Panc1 (cell line): ENCODE data around the gene FGF3. TPM values are rescaled to one million over a fixed set of nuclear protein-coding genes. Genes with fewer than 3 reads are reported as not detected.

Experiments
- ATAC-seq: fragments of 200-7000 bp; cut with Tn5 transposase; 2 replicates; pipeline ENCODE4 v1.9.1; 2020; ENCODE audit warnings: mild to moderate bottlenecking, moderate library complexity
- BruUV-seq: library from RNA; stranded (reverse); fragments of 400-500 nt; replicated peaks from 2 replicates; lab custom pipeline; 2021; lab: Mats Ljungman, UMichigan
- CTCF ChIA-PET: fragments of 300-600 bp; sonication (Branson Sonifier 250); formaldehyde crosslinking; loops from one replicate; lab custom pipeline; 2022; ENCODE audit warnings: antibody characterized with exemption; lab: Charles Lee
- POLR2A ChIA-PET: fragments of 300-600 bp; sonication (Branson Sonifier 250); formaldehyde crosslinking; loops from one replicate; lab custom pipeline; 2022; ENCODE audit warnings: antibody characterized with exemption; lab: Charles Lee
- DNase-seq: peaks from one replicate; pipeline ENCODE4 v3.0.0-alpha.2; 2010; ENCODE audit warnings: low read depth, low spot score
- H3K27ac ChIP-seq: 2 replicates; pipeline ENCODE4 v1.5.1; 2011; ENCODE audit warnings: mild to moderate bottlenecking, low read length, inconsistent platforms
- H3K27me3 ChIP-seq: fragments of 200-500 bp; sonication (Bioruptor generic); 2 replicates; pipeline ENCODE4 v1.6.0; 2014; ENCODE audit warnings: low read length, inconsistent platforms; ENCODE audit not compliant: control insufficient read depth, insufficient read depth
- H3K36me3 ChIP-seq: fragments of 200-500 bp; sonication (Bioruptor generic); 2 replicates; pipeline ENCODE4 v1.5.1; 2014; ENCODE audit warnings: inconsistent platforms, mild to moderate bottlenecking, low read length, moderate library complexity; ENCODE audit not compliant: control insufficient read depth, insufficient read depth
- H3K4me1 ChIP-seq: 2 replicates; pipeline ENCODE4 v1.5.1; 2011; ENCODE audit warnings: inconsistent platforms, mild to moderate bottlenecking, low read length, moderate library complexity; ENCODE audit not compliant: control insufficient read depth, insufficient read depth
- H3K4me3 ChIP-seq, 2 experiments: 2 replicates each; pipeline ENCODE4 v1.5.1; 2011 to 2012; ENCODE audit warnings: low read depth in 2 of 2, low read length in 2 of 2, mild to moderate bottlenecking in 2 of 2, inconsistent platforms in 1 of 2, moderate library complexity in 1 of 2
- H3K9me3 ChIP-seq: fragments of 200-500 bp; sonication (Bioruptor generic); 2 replicates; pipeline ENCODE4 v1.5.1; 2014; ENCODE audit warnings: low read depth, mild to moderate bottlenecking, inconsistent platforms, low read length, moderate library complexity; ENCODE audit not compliant: control insufficient read depth, insufficient read depth
- CTCF ChIP-seq: fragments of 450-650 bp; IDR thresholded peaks from 2 replicates; pipeline ENCODE4 v1.5.1; 2017; ENCODE audit warnings: mild to moderate bottlenecking
- POLR2AphosphoS5 ChIP-seq: IDR thresholded peaks from 2 replicates; pipeline ENCODE4 v1.6.1; 2012; ENCODE audit warnings: mild to moderate bottlenecking, low read depth, low read length, moderate library complexity
- SIN3A ChIP-seq: IDR thresholded peaks from 2 replicates; pipeline ENCODE4 v1.6.1; 2012; ENCODE audit warnings: low read depth, mild to moderate bottlenecking, low read length, moderate library complexity, borderline replicate concordance; ENCODE audit not compliant: insufficient read depth
- TCF7L2 ChIP-seq: IDR thresholded peaks from 2 replicates; pipeline ENCODE4 v1.6.1; 2011; ENCODE audit warnings: mild to moderate bottlenecking, low read depth, low read length, inconsistent platforms
- in situ Hi-C: cut with HindIII; loops from 2 replicates; pipeline ENCODE4 v1.10.0; 2016; ENCODE audit warnings: low sequenced_read_pairs, low pct_unique_long_range_greater_than_20kb
- intact Hi-C: fragments of 100-400 bp; cut with micrococcal nuclease; formaldehyde crosslinking; loops from one replicate; pipeline ENCODE4 v1.10.0; 2022; ENCODE audit not compliant: unreplicated experiment
- total RNA-seq: library from RNA; stranded (reverse); gene quantifications from one replicate; pipeline ENCODE4 v1.2.1, GENCODE V29; 2021; ENCODE audit not compliant: unreplicated experiment
- TF ChIP-seq, protein P1 (sequence below), 2 experiments: IDR thresholded peaks; 2 replicates each; pipeline ENCODE4 v1.6.1; 2011 to 2012; ENCODE audit warnings: low read depth in 2 of 2, control low read depth in 1 of 2, low read length in 1 of 2, mild to moderate bottlenecking in 1 of 2, moderate library complexity in 1 of 2; ENCODE audit not compliant: insufficient read depth in 1 of 2

FGF3 gene
- total RNA-seq, 1 experiment from 2014 or later = not detected

GRCh38 chr11:69868006-69868810 is 49.0 kb upstream of the FGF3 start:
- TF ChIP-seq CTCF = no peak
- TF ChIP-seq, protein P1, sequence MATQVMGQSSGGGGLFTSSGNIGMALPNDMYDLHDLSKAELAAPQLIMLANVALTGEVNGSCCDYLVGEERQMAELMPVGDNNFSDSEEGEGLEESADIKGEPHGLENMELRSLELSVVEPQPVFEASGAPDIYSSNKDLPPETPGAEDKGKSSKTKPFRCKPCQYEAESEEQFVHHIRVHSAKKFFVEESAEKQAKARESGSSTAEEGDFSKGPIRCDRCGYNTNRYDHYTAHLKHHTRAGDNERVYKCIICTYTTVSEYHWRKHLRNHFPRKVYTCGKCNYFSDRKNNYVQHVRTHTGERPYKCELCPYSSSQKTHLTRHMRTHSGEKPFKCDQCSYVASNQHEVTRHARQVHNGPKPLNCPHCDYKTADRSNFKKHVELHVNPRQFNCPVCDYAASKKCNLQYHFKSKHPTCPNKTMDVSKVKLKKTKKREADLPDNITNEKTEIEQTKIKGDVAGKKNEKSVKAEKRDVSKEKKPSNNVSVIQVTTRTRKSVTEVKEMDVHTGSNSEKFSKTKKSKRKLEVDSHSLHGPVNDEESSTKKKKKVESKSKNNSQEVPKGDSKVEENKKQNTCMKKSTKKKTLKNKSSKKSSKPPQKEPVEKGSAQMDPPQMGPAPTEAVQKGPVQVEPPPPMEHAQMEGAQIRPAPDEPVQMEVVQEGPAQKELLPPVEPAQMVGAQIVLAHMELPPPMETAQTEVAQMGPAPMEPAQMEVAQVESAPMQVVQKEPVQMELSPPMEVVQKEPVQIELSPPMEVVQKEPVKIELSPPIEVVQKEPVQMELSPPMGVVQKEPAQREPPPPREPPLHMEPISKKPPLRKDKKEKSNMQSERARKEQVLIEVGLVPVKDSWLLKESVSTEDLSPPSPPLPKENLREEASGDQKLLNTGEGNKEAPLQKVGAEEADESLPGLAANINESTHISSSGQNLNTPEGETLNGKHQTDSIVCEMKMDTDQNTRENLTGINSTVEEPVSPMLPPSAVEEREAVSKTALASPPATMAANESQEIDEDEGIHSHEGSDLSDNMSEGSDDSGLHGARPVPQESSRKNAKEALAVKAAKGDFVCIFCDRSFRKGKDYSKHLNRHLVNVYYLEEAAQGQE (IDR thresholded peaks at IDR 0.05; ENCODE audit: insufficient read depth in 1 of 2, low read depth in 2 of 2, low read length in 1 of 2) = no peak
- no peak for TF ChIP-seq SIN3A
- no peak for TF ChIP-seq POLR2AphosphoS5
- TF ChIP-seq TCF7L2 = no peak
- DNase-seq (no peak), ATAC-seq (no peak)
- Histone ChIP-seq H3K4me3 (no peak overlapping the region), H3K36me3 (no peaks in the 10 kb centered on the region), H3K9me3 (no peaks in the 10 kb centered on the region), H3K4me1 (no peaks in the 10 kb centered on the region), H3K27ac (no peak overlapping the region), H3K27me3 (no peaks in the 10 kb centered on the region)
- ChIA-PET CTCF (no interaction called here), POLR2A (no interaction called here)
- in situ Hi-C loops = no loop called here
- no TSS peak for BruUV-seq
- intact Hi-C loops = no loop called here

DNA sequence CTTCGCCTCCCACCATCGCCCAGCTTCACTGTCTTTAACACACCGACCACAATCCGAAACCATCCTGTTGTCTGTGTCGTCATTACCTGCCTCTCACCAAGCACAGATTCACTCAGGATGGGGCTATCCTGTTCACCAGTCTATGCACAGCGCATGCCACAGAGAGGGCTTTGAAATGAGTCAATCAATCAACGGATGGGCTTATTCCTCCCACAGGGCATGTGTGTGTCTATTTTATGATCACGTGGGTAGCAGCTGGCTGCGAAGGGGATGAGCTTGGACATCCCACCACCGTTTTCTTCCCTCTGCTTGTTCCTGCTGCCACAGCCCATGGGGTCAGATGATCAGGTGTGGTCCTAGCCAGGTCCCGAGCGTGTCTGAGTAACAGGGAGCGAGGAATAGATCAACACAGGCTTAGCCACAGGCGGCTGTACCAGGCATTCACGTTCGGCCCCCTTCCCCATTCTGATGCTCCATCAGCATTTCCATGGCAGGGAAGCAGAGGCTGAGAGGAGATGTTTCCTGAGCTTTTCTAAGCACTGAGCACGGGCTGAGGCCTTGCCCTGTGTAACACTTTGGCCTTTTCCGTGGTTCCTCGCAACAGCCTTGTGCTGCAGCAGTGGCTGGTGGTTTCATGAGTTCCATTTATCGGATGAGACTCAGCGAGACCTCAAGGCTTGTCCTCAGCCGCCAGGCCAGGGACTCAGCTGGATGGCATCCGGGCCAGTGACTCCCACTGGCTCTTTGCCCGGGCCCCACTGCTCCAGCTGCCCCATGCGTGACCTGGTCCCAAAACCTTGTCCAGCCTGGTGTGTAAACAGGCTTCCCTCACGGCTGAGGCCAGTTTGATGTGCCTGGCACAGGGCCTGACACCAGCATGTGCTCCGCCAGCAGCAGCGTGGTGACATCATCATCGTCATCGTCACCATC is 48.1 kb upstream of the FGF3 start:
- Histone ChIP-seq H3K27ac (no peak overlapping the region), H3K9me3 (no peaks in the 10 kb centered on the region), H3K36me3 (no peaks in the 10 kb centered on the region), H3K27me3 (no peaks in the 10 kb centered on the region), H3K4me3 (no peak overlapping the region), H3K4me1 (no peaks in the 10 kb centered on the region)
- intact Hi-C loops (no loop called here), in situ Hi-C loops (no loop called here)
- ATAC-seq = no peak
- no TSS peak for BruUV-seq
- POLR2A ChIA-PET = no interaction called here
- TF ChIP-seq, protein P1 (IDR thresholded peaks at IDR 0.05; ENCODE audit: insufficient read depth in 1 of 2, low read depth in 2 of 2, low read length in 1 of 2) = no peak
- TF ChIP-seq POLR2AphosphoS5 (no peak), SIN3A (no peak), CTCF (no peak), TCF7L2 (no peak)
- no peak for DNase-seq
- CTCF ChIA-PET = no interaction called here
